ENCODE measurements around the gene FZD4.

- no peak for TF ChIP-seq FOXP2 (optimal IDR thresholded peaks at IDR 0.05; ENCODE audit: borderline replicate concordance, extremely low read depth, extremely low read length, insufficient read depth)
- no peak for TF ChIP-seq POLR2AphosphoS5 (IDR thresholded peaks at IDR 0.05; ENCODE audit: low read depth, low read length)
Observed at GRCh38 chr11:86904001-86904400, 51.2 kb downstream of the FZD4 start.
